ENCODE measurements around the gene NPTX2. TPM values are rescaled to one million over a fixed set of nuclear protein-coding genes. Genes with fewer than 3 reads are reported as not detected.

The NPTX2 gene
- total RNA-seq, 1 donor from 2014 or later, result under 0.01 TPM

- no peak overlapping the region for H3K4me3 ChIP-seq (ENCODE audit: low read depth, low read length)
- no peaks in the 10 kb centered on the region for H3K36me3 ChIP-seq (ENCODE audit: control insufficient read depth, insufficient read depth, low read length)
- no peaks in the 10 kb centered on the region for H3K27me3 ChIP-seq (ENCODE audit: control insufficient read depth, insufficient read depth, low read length)
- FAIRE-seq (peak; percentile 62), DNase-seq (ENCODE audit: low read depth) (no peak)
- TF ChIP-seq CTCF (IDR thresholded peaks at IDR 0.05; ENCODE audit: insufficient read depth, low read length, severe bottlenecking), result no peak
Measured at GRCh38 chr7:98657736-98658135, 40.7 kb downstream of the NPTX2 start.

GRCh38 chr7:98659756-98660155 is 42.7 kb downstream of the NPTX2 start:
- FAIRE-seq, result no peak
- H3K4me3 ChIP-seq (ENCODE audit: low read depth, low read length), result no peak overlapping the region
- no peak for TF ChIP-seq CTCF (IDR thresholded peaks at IDR 0.05; ENCODE audit: insufficient read depth, low read length, severe bottlenecking)
- H3K36me3 ChIP-seq (ENCODE audit: control insufficient read depth, insufficient read depth, low read length), result no peaks in the 10 kb centered on the region
- DNase-seq (ENCODE audit: low read depth), result no peak
- no peaks in the 10 kb centered on the region for H3K27me3 ChIP-seq (ENCODE audit: control insufficient read depth, insufficient read depth, low read length)

GRCh38 chr7:98661607-98662006 is 44.5 kb downstream of the NPTX2 start:
- DNase-seq (ENCODE audit: low read depth) (no peak), FAIRE-seq (no peak)
- no peak for TF ChIP-seq CTCF (IDR thresholded peaks at IDR 0.05; ENCODE audit: insufficient read depth, low read length, severe bottlenecking)
- no peak overlapping the region for H3K4me3 ChIP-seq (ENCODE audit: low read depth, low read length)
- H3K36me3 ChIP-seq (ENCODE audit: control insufficient read depth, insufficient read depth, low read length), result no peaks in the 10 kb centered on the region
- H3K27me3 ChIP-seq (ENCODE audit: control insufficient read depth, insufficient read depth, low read length), result no peaks in the 10 kb centered on the region

- no peaks in the 10 kb centered on the region for H3K36me3 ChIP-seq (ENCODE audit: control insufficient read depth, insufficient read depth, low read length)
- FAIRE-seq, result no peak
- no peak for TF ChIP-seq CTCF (IDR thresholded peaks at IDR 0.05; ENCODE audit: insufficient read depth, low read length, severe bottlenecking)
- no peak overlapping the region for H3K4me3 ChIP-seq (ENCODE audit: low read depth, low read length)
- H3K27me3 ChIP-seq (ENCODE audit: control insufficient read depth, insufficient read depth, low read length), result no peaks in the 10 kb centered on the region
- DNase-seq (ENCODE audit: low read depth), result no peak
Measured at GRCh38 chr7:98662289-98662688, 45.2 kb downstream of the NPTX2 start.

- FAIRE-seq (no peak), DNase-seq (ENCODE audit: low read depth) (no peak)
- H3K36me3 ChIP-seq (ENCODE audit: control insufficient read depth, insufficient read depth, low read length), result no peaks in the 10 kb centered on the region
- H3K27me3 ChIP-seq (ENCODE audit: control insufficient read depth, insufficient read depth, low read length), result no peaks in the 10 kb centered on the region
- TF ChIP-seq CTCF (IDR thresholded peaks at IDR 0.05; ENCODE audit: insufficient read depth, low read length, severe bottlenecking), result no peak
- H3K4me3 ChIP-seq (ENCODE audit: low read depth, low read length), result no peak overlapping the region
Measured at GRCh38 chr7:98664882-98665281, 47.8 kb downstream of the NPTX2 start.

GRCh38 chr7:98668255-98668654 is 51.2 kb downstream of the NPTX2 start:
- Histone ChIP-seq H3K4me3 (ENCODE audit: low read depth, low read length) (no peak overlapping the region), H3K36me3 (ENCODE audit: control insufficient read depth, insufficient read depth, low read length) (no peaks in the 10 kb centered on the region), H3K27me3 (ENCODE audit: control insufficient read depth, insufficient read depth, low read length) (no peaks in the 10 kb centered on the region)
- DNase-seq (ENCODE audit: low read depth), result no peak
- no peak for FAIRE-seq
- TF ChIP-seq CTCF (IDR thresholded peaks at IDR 0.05; ENCODE audit: insufficient read depth, low read length, severe bottlenecking), result no peak

All from bronchial epithelial cell (primary cell).